GM10266 (cell line): Measurements from ENCODE around the gene HS2ST1.
"Not testable (repeated sequence)": the region's sequence is repeated elsewhere in the genome, so short reads cannot be mapped to it uniquely, and the experiment has no call there.

Experiments
- DNase-seq: peaks from one replicate; pipeline ENCODE4 v3.0.0; 2012; ENCODE audit errors: extremely low spot score
- TF ChIP-seq, protein P1 (sequence below): IDR thresholded peaks from 2 replicates; pipeline ENCODE4 v1.5.1; 2012; ENCODE audit warnings: mild to moderate bottlenecking, low read depth; ENCODE audit not compliant: control insufficient read depth, insufficient read depth; ENCODE audit errors: missing control alignments

Gene HS2ST1

GRCh38 chr1:87017998-87018672 lies 103.7 kb downstream of the HS2ST1 start:
- TF ChIP-seq, protein P1, sequence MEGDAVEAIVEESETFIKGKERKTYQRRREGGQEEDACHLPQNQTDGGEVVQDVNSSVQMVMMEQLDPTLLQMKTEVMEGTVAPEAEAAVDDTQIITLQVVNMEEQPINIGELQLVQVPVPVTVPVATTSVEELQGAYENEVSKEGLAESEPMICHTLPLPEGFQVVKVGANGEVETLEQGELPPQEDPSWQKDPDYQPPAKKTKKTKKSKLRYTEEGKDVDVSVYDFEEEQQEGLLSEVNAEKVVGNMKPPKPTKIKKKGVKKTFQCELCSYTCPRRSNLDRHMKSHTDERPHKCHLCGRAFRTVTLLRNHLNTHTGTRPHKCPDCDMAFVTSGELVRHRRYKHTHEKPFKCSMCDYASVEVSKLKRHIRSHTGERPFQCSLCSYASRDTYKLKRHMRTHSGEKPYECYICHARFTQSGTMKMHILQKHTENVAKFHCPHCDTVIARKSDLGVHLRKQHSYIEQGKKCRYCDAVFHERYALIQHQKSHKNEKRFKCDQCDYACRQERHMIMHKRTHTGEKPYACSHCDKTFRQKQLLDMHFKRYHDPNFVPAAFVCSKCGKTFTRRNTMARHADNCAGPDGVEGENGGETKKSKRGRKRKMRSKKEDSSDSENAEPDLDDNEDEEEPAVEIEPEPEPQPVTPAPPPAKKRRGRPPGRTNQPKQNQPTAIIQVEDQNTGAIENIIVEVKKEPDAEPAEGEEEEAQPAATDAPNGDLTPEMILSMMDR, result no peak
- no peak for DNase-seq

GRCh38 chr1:87023326-87023725 lies 108.9 kb downstream of the HS2ST1 start:
- no peak for DNase-seq
- TF ChIP-seq, protein P1, result no peak

DNA sequence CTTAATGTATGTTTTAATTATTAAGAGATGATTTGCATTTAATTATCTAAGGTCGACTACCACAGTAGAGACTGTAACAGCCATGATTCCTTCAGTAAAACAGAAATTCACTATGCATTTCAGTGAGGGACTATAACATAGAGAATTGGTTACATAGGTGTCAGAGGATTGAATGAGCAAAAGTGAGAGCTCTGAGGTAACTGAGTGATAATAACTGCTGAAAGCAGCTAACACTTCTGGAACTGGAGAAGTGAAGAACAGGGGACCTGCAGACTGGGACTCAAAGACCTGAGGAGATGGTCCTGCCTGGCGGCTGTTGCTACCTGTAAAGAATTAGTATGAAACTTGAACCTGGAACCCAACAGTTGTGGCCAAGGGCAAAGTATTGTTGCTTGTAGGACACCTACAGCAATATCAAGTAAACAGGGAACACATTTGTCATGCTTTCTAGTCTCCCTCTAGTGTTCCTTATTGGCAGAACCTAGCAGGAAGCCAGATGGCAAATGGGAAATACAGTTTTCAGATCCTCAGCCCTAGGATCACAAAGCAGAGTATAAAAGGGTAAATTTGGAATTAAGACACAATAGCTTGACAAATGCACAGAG lies 110.6 kb downstream of the HS2ST1 start:
- TF ChIP-seq, protein P1, result peak; percentile 47
- peak; percentile 26 for DNase-seq

DNA sequence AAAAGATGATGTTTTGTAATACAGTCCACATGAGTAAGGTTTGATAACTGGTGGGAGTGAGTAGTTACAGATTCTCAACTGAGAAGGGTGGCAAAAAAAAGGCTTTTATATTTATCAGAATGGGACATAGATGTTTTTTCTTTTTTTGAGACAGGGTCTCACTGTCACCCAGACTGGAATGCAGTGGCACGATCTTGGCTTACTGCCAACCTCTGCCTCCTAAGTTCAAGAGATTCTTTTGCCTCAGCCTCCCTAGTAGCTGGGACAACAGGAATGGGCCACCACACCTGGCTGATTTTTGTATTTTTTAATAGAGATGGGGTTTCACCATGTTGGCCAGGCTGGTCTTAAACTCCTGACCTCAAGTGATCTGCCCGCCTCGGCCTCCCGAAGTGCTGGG lies 113.1 kb downstream of the HS2ST1 start:
- DNase-seq, result not testable (repeated sequence)

GRCh38 chr1:87028576-87028975 lies 114.1 kb downstream of the HS2ST1 start:
- TF ChIP-seq, protein P1, result no peak
- no peak for DNase-seq

GRCh38 chr1:87030740-87031690 lies 116.6 kb downstream of the HS2ST1 start:
- no peak for DNase-seq
- TF ChIP-seq, protein P1, result no peak

- TF ChIP-seq, protein P1, result no peak
- DNase-seq, result no peak
Observed at GRCh38 chr1:87034351-87034750, 119.9 kb downstream of the HS2ST1 start.
